ENCODE data around the gene TEPSIN. TPM values are rescaled to one million over a fixed set of nuclear protein-coding genes. Genes with fewer than 3 reads are reported as not detected.

TEPSIN gene
- total RNA-seq = 10 to 100 TPM; 25.9 to 31.7 TPM

- H3K9me3 Mint-ChIP-seq = no peaks in the 10 kb centered on the region
- peak within 1 kb of the TSS; percentile 96 for H3K27ac Mint-ChIP-seq
- H3K36me3 Mint-ChIP-seq = peaks cover 24% of the 10 kb centered on the region
- H3K27me3 Mint-ChIP-seq = no peaks in the 10 kb centered on the region
- peak; percentile 97 for DNase-seq
- peaks cover 27% of the 10 kb centered on the region for H3K4me1 Mint-ChIP-seq
- peak within 1 kb of the TSS; percentile 96 for H3K4me3 Mint-ChIP-seq
These were observed at the start of gene TEPSIN, which contains the start of gene NDUFAF8 for GRCh38 chr17:81238815-81239713. Gene TEPSIN, minus strand, starts transcription at chr17:81239055. Its CDS starts 22 bp downstream, at chr17:81239033. Gene NDUFAF8, plus strand, starts transcription at chr17:81239318. Its CDS starts 46 bp downstream, at chr17:81239364.

DNA sequence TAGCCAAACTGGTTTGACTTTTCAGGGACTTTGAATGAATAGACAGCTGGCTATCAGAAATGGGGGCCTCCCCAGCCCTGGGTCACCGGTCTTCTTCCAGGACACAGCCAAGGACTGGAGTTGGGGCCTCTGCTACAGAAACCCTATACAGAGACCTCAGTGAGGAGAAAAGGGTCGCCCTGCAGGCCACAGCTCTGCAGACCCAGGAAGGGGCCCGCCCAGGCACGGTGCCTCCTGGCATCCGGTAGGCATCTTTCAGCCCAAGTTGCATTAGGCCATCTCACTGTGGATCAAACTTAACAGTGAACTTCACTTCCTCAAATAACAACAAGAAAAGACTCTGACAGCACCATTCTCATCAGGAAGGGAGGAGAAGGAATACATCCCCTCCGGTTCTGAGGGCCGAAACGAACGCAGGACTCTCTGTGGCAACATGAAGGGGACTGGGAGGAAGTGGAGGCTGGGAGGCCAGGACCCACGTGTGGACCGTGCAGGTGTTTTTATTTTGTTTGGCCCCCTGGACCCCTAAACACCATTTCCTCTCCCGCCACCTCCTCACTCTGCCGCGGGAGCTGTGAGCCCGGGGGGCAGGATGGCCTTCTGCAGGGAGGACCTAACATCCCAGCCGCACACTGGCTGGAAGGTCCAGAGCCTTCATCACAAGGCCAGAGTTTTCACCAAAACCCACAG lies 49.0 kb upstream of the TEPSIN start:
- no peak overlapping the region for H3K4me3 Mint-ChIP-seq
- H3K36me3 Mint-ChIP-seq = peaks cover 3% of the 10 kb centered on the region
- H3K4me1 Mint-ChIP-seq = peaks cover 31% of the 10 kb centered on the region
- H3K9me3 Mint-ChIP-seq = no peaks in the 10 kb centered on the region
- H3K27me3 Mint-ChIP-seq = no peaks in the 10 kb centered on the region
- no peak overlapping the region for H3K27ac Mint-ChIP-seq
- DNase-seq = no peak

DNA sequence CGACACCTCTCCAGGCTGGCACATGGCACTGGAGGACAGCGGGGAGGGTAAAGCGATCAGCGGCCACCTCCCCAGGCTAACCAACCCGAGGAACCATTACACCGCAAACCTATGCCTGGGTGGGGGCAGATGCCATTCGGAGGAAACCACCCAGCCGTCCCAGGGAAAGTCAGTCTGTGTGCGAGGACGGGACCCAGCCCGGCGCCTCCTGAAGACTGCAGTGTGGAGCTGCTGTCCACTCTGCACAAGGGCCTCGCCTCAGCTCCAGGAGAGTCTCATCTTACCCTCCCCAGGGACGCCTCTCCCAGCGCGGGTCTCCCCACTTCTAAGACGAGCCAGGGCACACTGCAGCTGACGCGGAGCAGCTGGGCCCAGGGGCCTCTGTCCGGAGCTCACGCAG lies 48.3 kb upstream of the TEPSIN start:
- Mint-ChIP-seq H3K4me1 (peaks cover 27% of the 10 kb centered on the region), H3K27me3 (no peaks in the 10 kb centered on the region), H3K4me3 (no peak overlapping the region), H3K36me3 (peaks cover 3% of the 10 kb centered on the region), H3K9me3 (no peaks in the 10 kb centered on the region), H3K27ac (peak overlapping the region; percentile 78)
- DNase-seq = no peak

- peak overlapping the region; percentile 84 for H3K4me3 Mint-ChIP-seq
- H3K27me3 Mint-ChIP-seq = no peaks in the 10 kb centered on the region
- H3K4me1 Mint-ChIP-seq = peaks cover 25% of the 10 kb centered on the region
- no peak for DNase-seq
- peak overlapping the region; percentile 94 for H3K27ac Mint-ChIP-seq
- H3K36me3 Mint-ChIP-seq = peaks cover 3% of the 10 kb centered on the region
- no peaks in the 10 kb centered on the region for H3K9me3 Mint-ChIP-seq
These were observed 47.8 kb upstream of the TEPSIN start for GRCh38 chr17:81286491-81287145.

DNA sequence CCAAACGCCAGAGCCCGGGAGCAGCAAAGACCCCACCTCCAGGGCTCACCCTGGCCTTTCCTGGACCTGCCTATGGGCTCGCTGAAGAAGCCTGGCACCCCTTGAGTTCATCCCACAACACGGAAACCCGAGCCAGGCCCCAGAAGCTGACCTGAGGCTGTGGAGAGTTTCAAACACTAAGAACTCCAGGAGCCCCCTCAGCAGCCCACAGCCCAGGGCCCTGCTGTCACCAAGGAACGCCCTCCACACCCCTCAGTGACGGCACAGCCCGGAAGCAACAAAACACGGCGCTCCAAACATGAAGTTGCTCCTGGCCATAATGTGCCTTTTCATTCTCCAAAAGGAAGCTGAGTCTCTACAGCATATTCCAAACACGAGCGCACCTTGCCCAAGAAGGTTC lies 47.0 kb upstream of the TEPSIN start:
- peaks cover 20% of the 10 kb centered on the region for H3K4me1 Mint-ChIP-seq
- peaks cover under 1% of the 10 kb centered on the region for H3K36me3 Mint-ChIP-seq
- peak overlapping the region; percentile 94 for H3K27ac Mint-ChIP-seq
- no peaks in the 10 kb centered on the region for H3K9me3 Mint-ChIP-seq
- no peaks in the 10 kb centered on the region for H3K27me3 Mint-ChIP-seq
- peak overlapping the region; percentile 84 for H3K4me3 Mint-ChIP-seq
- DNase-seq = no peak

DNA sequence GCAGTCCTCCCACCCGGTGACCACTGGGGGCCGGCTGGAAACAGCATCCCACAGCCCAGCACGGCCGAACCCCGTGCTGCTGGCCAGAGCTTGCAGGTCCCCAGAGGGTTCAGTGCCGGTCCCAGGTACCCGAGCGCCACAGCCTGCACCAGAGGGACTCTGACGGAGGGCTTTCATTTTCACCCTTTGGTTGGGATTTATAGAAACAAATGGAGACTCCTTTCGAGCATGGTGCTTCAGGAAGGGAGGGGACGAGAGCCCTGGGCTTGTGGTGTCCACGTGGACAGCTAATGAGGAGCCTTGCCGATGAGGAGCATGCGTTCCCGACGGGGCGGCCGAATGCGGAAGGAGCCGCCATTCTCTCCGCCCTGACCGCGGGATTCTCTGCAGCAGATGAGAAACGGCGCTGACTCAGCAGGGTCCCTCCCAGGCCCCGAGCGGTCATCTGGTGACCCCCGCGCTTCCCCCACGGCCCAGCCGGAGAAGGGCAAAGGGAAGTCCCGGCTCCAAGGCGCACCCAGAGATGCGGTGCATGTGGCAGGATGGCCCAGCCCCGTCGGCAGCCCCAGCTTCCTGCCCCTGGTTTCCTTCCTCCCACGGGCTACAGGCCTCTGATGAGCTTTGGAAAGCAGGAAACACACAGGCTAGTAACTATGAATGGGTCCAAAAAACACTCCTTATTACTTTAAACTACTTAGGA lies 46.5 kb upstream of the TEPSIN start:
- DNase-seq = peak; percentile 66
- peaks cover 2% of the 10 kb centered on the region for H3K36me3 Mint-ChIP-seq
- H3K27ac Mint-ChIP-seq = peak overlapping the region; percentile 94
- no peaks in the 10 kb centered on the region for H3K27me3 Mint-ChIP-seq
- peak overlapping the region; percentile 84 for H3K4me3 Mint-ChIP-seq
- H3K9me3 Mint-ChIP-seq = no peaks in the 10 kb centered on the region
- peaks cover 19% of the 10 kb centered on the region for H3K4me1 Mint-ChIP-seq

DNA sequence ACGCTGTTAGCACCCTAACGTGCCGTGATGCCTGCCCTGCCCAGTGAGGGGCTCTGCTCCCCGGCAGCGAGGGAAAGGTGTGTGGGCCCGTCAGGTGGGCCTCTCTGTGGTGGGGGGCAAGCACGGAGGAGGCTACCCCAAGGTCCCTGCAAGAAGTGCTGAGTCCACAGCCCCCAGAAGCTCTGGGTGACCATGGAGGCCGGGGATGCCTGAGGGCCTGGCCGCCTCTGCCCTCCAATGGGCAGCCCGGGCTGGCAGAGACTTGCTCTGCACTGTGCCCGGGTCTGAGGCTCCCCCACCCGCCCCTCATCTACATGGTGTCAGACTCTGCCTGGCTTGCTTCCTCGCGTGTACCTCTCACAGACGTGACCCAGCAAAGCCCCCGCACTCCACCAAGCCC lies 44.0 kb upstream of the TEPSIN start:
- H3K27ac Mint-ChIP-seq = no peak overlapping the region
- peaks cover 4% of the 10 kb centered on the region for H3K36me3 Mint-ChIP-seq
- H3K4me3 Mint-ChIP-seq = no peak overlapping the region
- H3K27me3 Mint-ChIP-seq = no peaks in the 10 kb centered on the region
- H3K4me1 Mint-ChIP-seq = peaks cover 19% of the 10 kb centered on the region
- no peak for DNase-seq
- no peaks in the 10 kb centered on the region for H3K9me3 Mint-ChIP-seq

GRCh38 chr17:81282141-81282540 lies 43.3 kb upstream of the TEPSIN start:
- no peak for DNase-seq
- Mint-ChIP-seq H3K36me3 (peaks cover 4% of the 10 kb centered on the region), H3K27me3 (no peaks in the 10 kb centered on the region), H3K9me3 (no peaks in the 10 kb centered on the region), H3K27ac (no peak overlapping the region), H3K4me3 (no peak overlapping the region), H3K4me1 (peaks cover 19% of the 10 kb centered on the region)

GRCh38 chr17:81280571-81280970 lies 41.7 kb upstream of the TEPSIN start:
- H3K36me3 Mint-ChIP-seq = peaks cover 8% of the 10 kb centered on the region

DNA sequence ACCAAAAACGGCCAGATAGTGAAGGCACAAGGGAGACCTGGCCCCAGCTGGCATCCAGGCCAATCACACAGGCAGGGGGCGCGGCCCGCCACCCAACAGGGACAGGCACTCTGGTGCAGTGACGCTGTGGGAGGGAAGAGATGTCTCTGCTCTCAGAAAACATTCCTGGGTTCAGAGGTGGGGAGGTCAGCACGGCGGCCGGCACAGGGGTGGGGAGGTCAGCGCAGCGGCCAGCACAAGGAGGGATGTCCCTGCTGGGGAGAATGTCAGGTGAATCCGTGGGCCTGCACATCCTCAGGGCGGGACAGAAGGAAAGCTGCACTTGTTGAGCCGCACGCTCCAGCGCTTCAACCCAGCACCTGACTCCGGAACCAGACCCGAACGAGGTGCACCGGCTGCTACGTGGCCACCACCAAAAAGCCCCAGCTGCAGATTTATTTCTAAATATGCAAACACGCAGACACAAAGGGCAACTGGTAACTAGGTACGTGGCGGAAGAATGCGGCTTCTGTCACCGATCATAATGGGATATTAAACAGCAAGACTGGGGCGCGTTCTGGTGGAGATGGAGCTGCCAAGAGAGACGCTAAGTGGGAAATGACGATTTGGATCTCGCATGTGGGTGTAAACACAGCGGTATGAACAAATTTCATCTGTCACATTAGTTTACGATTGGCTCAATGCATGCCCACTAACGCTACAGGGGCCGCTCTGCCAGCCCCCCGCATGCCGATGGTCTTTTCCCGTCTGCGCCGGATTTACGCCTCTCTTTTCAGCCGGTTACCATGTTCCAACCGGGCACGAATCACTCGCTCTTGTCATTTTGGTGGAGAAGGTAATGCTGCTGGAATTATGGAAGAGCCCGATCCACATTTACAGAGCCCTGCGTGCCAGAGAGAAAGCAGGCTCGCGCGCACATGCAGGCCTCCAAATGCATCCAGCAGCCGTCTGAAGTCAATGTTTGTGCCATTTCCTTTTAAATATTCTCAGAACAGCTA lies 40.7 kb upstream of the TEPSIN start:
- Mint-ChIP-seq H3K27ac (no peak overlapping the region), H3K4me3 (no peak overlapping the region), H3K4me1 (peaks cover 4% of the 10 kb centered on the region)

More at GRCh38 chr17:81280571-81280970, 41.7 kb upstream of the TEPSIN start:
- Mint-ChIP-seq H3K27me3 (no peaks in the 10 kb centered on the region), H3K9me3 (no peaks in the 10 kb centered on the region), H3K27ac (no peak overlapping the region), H3K4me1 (peaks cover 10% of the 10 kb centered on the region), H3K4me3 (no peak overlapping the region)
- DNase-seq = no peak

GRCh38 chr17:81278831-81279230 lies 40.0 kb upstream of the TEPSIN start:
- no peak for DNase-seq
- Mint-ChIP-seq H3K9me3 (no peaks in the 10 kb centered on the region), H3K4me3 (no peak overlapping the region), H3K36me3 (peaks cover 8% of the 10 kb centered on the region), H3K27ac (no peak overlapping the region), H3K27me3 (no peaks in the 10 kb centered on the region), H3K4me1 (no peaks in the 10 kb centered on the region)

More for the DNA sequence above, 40.7 kb upstream of the TEPSIN start:
- Mint-ChIP-seq H3K36me3 (peaks cover 8% of the 10 kb centered on the region), H3K27me3 (no peaks in the 10 kb centered on the region), H3K9me3 (no peaks in the 10 kb centered on the region)
- no peak for DNase-seq

DNA sequence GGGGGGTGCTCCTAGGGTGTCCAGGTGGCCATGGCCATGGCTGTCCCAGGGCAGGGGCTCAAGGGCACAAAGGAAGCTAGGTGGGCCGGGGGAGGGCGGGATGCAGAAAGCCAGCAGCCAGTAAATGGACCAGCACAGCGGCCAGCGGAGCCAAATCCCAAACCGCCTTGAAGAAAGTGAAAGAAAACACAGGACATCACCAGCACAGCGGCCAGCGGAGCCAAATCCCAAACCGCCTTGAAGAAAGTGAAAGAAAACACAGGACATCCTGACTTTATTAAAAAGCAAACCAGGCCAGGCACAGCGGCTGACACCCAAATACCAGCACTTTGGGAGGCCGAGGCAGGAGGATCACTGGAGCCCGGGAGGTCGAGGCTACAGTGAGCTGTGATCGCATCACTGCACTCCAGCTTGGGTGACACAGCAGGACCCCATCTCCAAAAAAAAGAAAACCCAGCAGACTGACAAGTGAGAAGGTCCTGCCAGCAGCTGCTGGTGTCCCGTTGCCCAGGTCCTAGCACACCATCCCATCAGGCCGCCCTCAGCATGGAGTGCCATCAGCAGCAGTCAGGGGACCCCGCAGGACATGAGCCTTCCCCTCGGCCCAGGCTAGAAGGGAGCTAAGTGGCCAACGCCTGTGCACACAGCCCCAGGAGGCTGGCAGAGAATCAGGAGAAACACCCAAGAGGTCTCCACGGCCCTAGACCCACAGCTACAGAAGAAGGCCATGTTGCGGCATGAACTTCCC lies 39.3 kb upstream of the TEPSIN start:
- H3K36me3 Mint-ChIP-seq = peaks cover 8% of the 10 kb centered on the region
- H3K27ac Mint-ChIP-seq = no peak overlapping the region
- H3K4me3 Mint-ChIP-seq = no peak overlapping the region
- no peak for DNase-seq
- H3K9me3 Mint-ChIP-seq = no peaks in the 10 kb centered on the region
- H3K27me3 Mint-ChIP-seq = no peaks in the 10 kb centered on the region
- H3K4me1 Mint-ChIP-seq = no peaks in the 10 kb centered on the region

GRCh38 chr17:81277421-81277820 lies 38.6 kb upstream of the TEPSIN start:
- Mint-ChIP-seq H3K27me3 (no peaks in the 10 kb centered on the region), H3K4me1 (no peaks in the 10 kb centered on the region), H3K36me3 (peaks cover 13% of the 10 kb centered on the region), H3K27ac (no peak overlapping the region), H3K9me3 (no peaks in the 10 kb centered on the region), H3K4me3 (no peak overlapping the region)
- no peak for DNase-seq
